ENCODE measurements around the gene C12orf57. TPM values are rescaled to one million over a fixed set of nuclear protein-coding genes. Genes with fewer than 3 reads are reported as not detected.

Gene C12orf57
- total and polyA plus RNA-seq, 8 donors = 155 to 621 (median 430) TPM

- intact Hi-C loops (cut with DNase I; ENCODE audit: low total_unique reads) = no loop called here
Observed at GRCh38 chr12:6968426-6968825, 24.6 kb downstream of the C12orf57 start.

GRCh38 chr12:6970096-6970527 is 26.3 kb downstream of the C12orf57 start:
- H3K4me3 ChIP-seq = peak overlapping the region; percentile 69 to 93 (median 85)
- no peaks in the 10 kb centered on the region for H3K9me3 ChIP-seq
- H3K27me3 ChIP-seq = no peaks in the 10 kb centered on the region
- TF ChIP-seq, protein P1, sequence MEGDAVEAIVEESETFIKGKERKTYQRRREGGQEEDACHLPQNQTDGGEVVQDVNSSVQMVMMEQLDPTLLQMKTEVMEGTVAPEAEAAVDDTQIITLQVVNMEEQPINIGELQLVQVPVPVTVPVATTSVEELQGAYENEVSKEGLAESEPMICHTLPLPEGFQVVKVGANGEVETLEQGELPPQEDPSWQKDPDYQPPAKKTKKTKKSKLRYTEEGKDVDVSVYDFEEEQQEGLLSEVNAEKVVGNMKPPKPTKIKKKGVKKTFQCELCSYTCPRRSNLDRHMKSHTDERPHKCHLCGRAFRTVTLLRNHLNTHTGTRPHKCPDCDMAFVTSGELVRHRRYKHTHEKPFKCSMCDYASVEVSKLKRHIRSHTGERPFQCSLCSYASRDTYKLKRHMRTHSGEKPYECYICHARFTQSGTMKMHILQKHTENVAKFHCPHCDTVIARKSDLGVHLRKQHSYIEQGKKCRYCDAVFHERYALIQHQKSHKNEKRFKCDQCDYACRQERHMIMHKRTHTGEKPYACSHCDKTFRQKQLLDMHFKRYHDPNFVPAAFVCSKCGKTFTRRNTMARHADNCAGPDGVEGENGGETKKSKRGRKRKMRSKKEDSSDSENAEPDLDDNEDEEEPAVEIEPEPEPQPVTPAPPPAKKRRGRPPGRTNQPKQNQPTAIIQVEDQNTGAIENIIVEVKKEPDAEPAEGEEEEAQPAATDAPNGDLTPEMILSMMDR (IDR thresholded peaks at IDR 0.05) = no peak
- TF ChIP-seq POLR2AphosphoS5 (IDR thresholded peaks at IDR 0.05) (no peak), EP300 (IDR thresholded peaks at IDR 0.05) (no peak)
- 0 to 1% (median 1%) methylated on average over 17 to 31 of the region's 31 CpGs for WGBS, 5 donors
- H3K4me1 ChIP-seq = peaks cover 40 to 71% (median 60%) of the 10 kb centered on the region in 4 donors
- DNase-seq = no peak
- H3K27ac ChIP-seq = peak overlapping the region; percentile 94 to 97 (median 95)
- intact Hi-C loops (cut with DNase I; ENCODE audit: low total_unique reads) = no loop called here
- H3K36me3 ChIP-seq = peaks cover 48 to 63% (median 52%) of the 10 kb centered on the region in 4 donors

More at GRCh38 chr12:6968426-6968825, 24.6 kb downstream of the C12orf57 start:
- H3K4me3 ChIP-seq = peak overlapping the region in 2 of 4 donors; percentile 69 to 93
- no peak for DNase-seq
- peak overlapping the region in 4 of 5 donors; percentile 94 to 96 (median 94) for H3K27ac ChIP-seq
- no peaks in the 10 kb centered on the region for H3K9me3 ChIP-seq
- 48 to 70% (median 67%) methylated on average over 9 of the region's 9 CpGs for WGBS, 5 donors
- peaks cover 47 to 79% (median 72%) of the 10 kb centered on the region in 4 donors for H3K4me1 ChIP-seq
- TF ChIP-seq EP300 (IDR thresholded peaks at IDR 0.05) (no peak), POLR2AphosphoS5 (IDR thresholded peaks at IDR 0.05) (no peak), POLR2A (IDR thresholded peaks at IDR 0.05) (no peak)
- TF ChIP-seq, protein P1 (IDR thresholded peaks at IDR 0.05) = no peak
- peaks cover 37 to 50% (median 39%) of the 10 kb centered on the region in 4 donors for H3K36me3 ChIP-seq
- H3K27me3 ChIP-seq = no peaks in the 10 kb centered on the region

GRCh38 chr12:6974180-6974579 is 30.4 kb downstream of the C12orf57 start:
- Histone ChIP-seq H3K4me1 (peaks cover 18 to 48% (median 37%) of the 10 kb centered on the region in 4 donors), H3K27me3 (no peaks in the 10 kb centered on the region), H3K4me3 (no peak overlapping the region), H3K27ac (no peak overlapping the region), H3K9me3 (no peaks in the 10 kb centered on the region), H3K36me3 (peaks cover 47 to 63% (median 55%) of the 10 kb centered on the region in 4 donors)
- 84 to 91% (median 89%) methylated on average over 6 of the region's 6 CpGs for WGBS, 5 donors
- intact Hi-C loops (cut with DNase I; ENCODE audit: low total_unique reads) = no loop called here
- DNase-seq = no peak
- TF ChIP-seq POLR2AphosphoS5 (IDR thresholded peaks at IDR 0.05) (no peak), EP300 (IDR thresholded peaks at IDR 0.05) (no peak), POLR2A (IDR thresholded peaks at IDR 0.05) (no peak)
- TF ChIP-seq, protein P1 (IDR thresholded peaks at IDR 0.05) = no peak

DNA sequence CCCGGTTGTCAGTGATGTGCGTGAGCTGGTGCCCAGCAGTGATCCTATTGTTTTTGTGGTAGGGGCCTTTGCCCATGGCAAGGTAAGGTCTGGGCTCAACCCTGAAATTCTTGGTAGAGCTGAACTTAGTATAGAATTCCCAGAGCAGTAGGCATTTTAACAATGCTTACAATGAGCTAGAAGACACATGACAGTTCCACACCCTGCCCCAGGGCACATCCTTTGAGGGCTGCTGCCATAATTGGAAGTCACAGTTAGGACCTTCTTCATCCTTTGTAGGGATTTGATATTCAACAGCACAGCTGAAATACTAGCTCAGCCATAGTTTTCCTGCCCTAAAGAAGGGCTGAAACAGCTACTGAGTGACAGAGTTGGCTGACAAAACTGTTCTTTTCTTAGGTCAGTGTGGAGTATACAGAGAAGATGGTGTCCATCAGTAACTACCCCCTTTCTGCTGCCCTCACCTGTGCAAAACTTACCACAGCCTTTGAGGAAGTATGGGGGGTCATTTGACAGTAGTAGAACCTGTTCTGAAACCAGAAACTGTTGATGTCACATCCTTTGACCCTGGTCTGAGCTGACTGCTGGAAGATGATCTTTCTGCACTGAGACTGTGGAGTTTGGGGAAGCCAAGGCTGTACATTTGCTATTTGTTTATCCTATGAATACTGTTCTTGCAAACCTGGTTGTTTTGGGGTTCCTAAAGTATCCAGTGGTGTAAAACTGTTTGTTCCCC is 31.6 kb downstream of the C12orf57 start:
- Histone ChIP-seq H3K27me3 (no peaks in the 10 kb centered on the region), H3K36me3 (peaks cover 54 to 75% (median 68%) of the 10 kb centered on the region in 4 donors), H3K9me3 (no peaks in the 10 kb centered on the region), H3K4me1 (peaks cover 19 to 47% (median 38%) of the 10 kb centered on the region in 4 donors), H3K4me3 (no peak overlapping the region), H3K27ac (no peak overlapping the region)
- intact Hi-C loops (cut with DNase I; ENCODE audit: low total_unique reads) = loop anchor here (5.0 kb wide), 1 partner anchor 37 kb away; no protein-coding TSS in a partner anchor
- 70 to 91% (median 87%) methylated on average over 2 of the region's 2 CpGs for WGBS, 5 donors
- TF ChIP-seq, protein P1 (IDR thresholded peaks at IDR 0.05) = no peak
- TF ChIP-seq EP300 (IDR thresholded peaks at IDR 0.05) (no peak), POLR2AphosphoS5 (IDR thresholded peaks at IDR 0.05) (no peak), POLR2A (IDR thresholded peaks at IDR 0.05) (no peak)
- no peak for DNase-seq
